Endothelial cell of umbilical vein (primary cell): ENCODE data around the gene HPCAL4. TPM values are rescaled to one million over a fixed set of nuclear protein-coding genes. Genes with fewer than 3 reads are reported as not detected.

Experiments
- BruUV-seq: library from RNA; stranded (reverse); fragments of 400-500 nt; replicated peaks from 2 replicates; lab custom pipeline; 2021; lab: Mats Ljungman, UMichigan
- CTCF ChIA-PET: fragments of 300-600, 350-600 bp; sonication (Branson Sonifier 250); formaldehyde crosslinking; loops from one replicate; lab custom pipeline; 2021; ENCODE audit warnings: antibody characterized with exemption, inconsistent platforms; lab: Charles Lee
- POLR2A ChIA-PET: fragments of 300-600, 350-600 bp; sonication (Branson Sonifier 250); formaldehyde crosslinking; loops from one replicate; lab custom pipeline; 2021; ENCODE audit warnings: antibody characterized with exemption, inconsistent platforms; lab: Charles Lee
- DNase-seq: peaks from one replicate; pipeline ENCODE4 v3.0.0-alpha.2; 2011; ENCODE audit warnings: low read depth, low spot score
- FAIRE-seq: peaks from 2 replicates; lab custom pipeline; 2011; peaks lifted over from hg19 to GRCh38; lab: Jason Lieb, UNC
- H2AFZ ChIP-seq: 2 replicates; pipeline ENCODE4 v1.6.0; 2012; ENCODE audit warnings: low read depth, low read length, control low read depth, inconsistent platforms
- H3K27ac ChIP-seq: 2 replicates; pipeline ENCODE4 v1.5.1; 2011; ENCODE audit warnings: low read depth, mild to moderate bottlenecking, control low read depth, low read length, moderate library complexity; ENCODE audit not compliant: insufficient read depth
- H3K27me3 ChIP-seq, 2 experiments: 2 replicates each; pipeline versions ENCODE4 v1.6.0 to v1.6.1; 2011; ENCODE audit warnings: low read length in 2 of 2, mixed read lengths in 1 of 2; ENCODE audit not compliant: control insufficient read depth in 2 of 2, insufficient read depth in 2 of 2
- H3K36me3 ChIP-seq, 2 experiments: 2 replicates in 1 of 2; 3 replicates in 1 of 2; pipeline ENCODE4 v1.5.1; 2011; ENCODE audit warnings: low read length in 2 of 2, mild to moderate bottlenecking in 1 of 2, moderate library complexity in 1 of 2; ENCODE audit not compliant: control insufficient read depth in 2 of 2, insufficient read depth in 2 of 2; ENCODE audit errors: extremely low read depth in 1 of 2
- H3K4me1 ChIP-seq: 3 replicates; pipeline ENCODE4 v1.5.1; 2011; ENCODE audit warnings: mild to moderate bottlenecking, low read length; ENCODE audit not compliant: control insufficient read depth, insufficient read depth; ENCODE audit errors: extremely low read depth
- H3K4me2 ChIP-seq: 2 replicates; pipeline ENCODE4 v1.6.1; 2011; ENCODE audit warnings: low read length, control low read depth, mixed read lengths; ENCODE audit not compliant: insufficient read depth
- H3K4me3 ChIP-seq, 3 experiments: fragments of 200-600 bp in 1 of 3; sonication (generic), shearing (Covaris generic) in 1 of 3; replicated peaks in 1 of 3; 2 replicates each; pipeline ENCODE4 v1.5.1; 2011 to 2016; ENCODE audit warnings: control low read depth in 3 of 3, low read length in 3 of 3, mild to moderate bottlenecking in 2 of 3, inconsistent platforms in 1 of 3, low read depth in 1 of 3, moderate library complexity in 1 of 3; ENCODE audit not compliant: insufficient read depth in 1 of 3
- H3K79me2 ChIP-seq: 2 replicates; pipeline ENCODE4 v1.6.0; 2012; ENCODE audit warnings: low read length, inconsistent platforms; ENCODE audit not compliant: control insufficient read depth, insufficient read depth
- H3K9ac ChIP-seq: replicated peaks from 2 replicates; pipeline ENCODE3; 2011; ENCODE audit warnings: low read length, control low read depth; ENCODE audit not compliant: insufficient read depth; ENCODE audit errors: extremely low read depth
- H3K9me1 ChIP-seq: replicated peaks from 3 replicates; pipeline ENCODE4 v1.6.0; 2011; ENCODE audit warnings: mild to moderate bottlenecking, low read length; ENCODE audit not compliant: control insufficient read depth, insufficient read depth; ENCODE audit errors: extremely low read depth
- H3K9me3 ChIP-seq: replicated peaks from 2 replicates; pipeline ENCODE4 v1.5.1; 2012; ENCODE audit warnings: low read length, inconsistent platforms; ENCODE audit not compliant: control insufficient read depth, insufficient read depth
- H4K20me1 ChIP-seq: replicated peaks from 2 replicates; pipeline ENCODE3; 2011; ENCODE audit warnings: mild to moderate bottlenecking, low read length; ENCODE audit not compliant: control insufficient read depth, insufficient read depth; ENCODE audit errors: extremely low read depth
- CTCF ChIP-seq, 2 donors: IDR thresholded peaks; 1 replicate in 1 of 2; 2 replicates in 1 of 2; pipeline ENCODE4 v1.5.1; 2011; ENCODE audit warnings: low read length in 2 of 2, mild to moderate bottlenecking in 2 of 2, moderate library complexity in 2 of 2, control low read depth in 1 of 2, inconsistent platforms in 1 of 2, low read depth in 1 of 2; ENCODE audit not compliant: insufficient read depth in 1 of 2; ENCODE audit errors: extremely low read depth in 1 of 2
- EZH2 ChIP-seq: IDR thresholded peaks from 2 replicates; pipeline ENCODE4 v1.6.1; 2012; ENCODE audit warnings: borderline replicate concordance, low read depth, mild to moderate bottlenecking, moderate library complexity, low read length, inconsistent platforms; ENCODE audit not compliant: severe bottlenecking
- FOS ChIP-seq: IDR thresholded peaks from 2 replicates; pipeline ENCODE4 v1.6.1; 2011; ENCODE audit warnings: mild to moderate bottlenecking, low read length, moderate library complexity, borderline replicate concordance; ENCODE audit not compliant: insufficient read depth
- GATA2 ChIP-seq: IDR thresholded peaks from 2 replicates; pipeline ENCODE4 v1.7.0; 2011; ENCODE audit warnings: low read depth, mild to moderate bottlenecking, moderate library complexity, mixed read lengths, low read length; ENCODE audit not compliant: insufficient read length, insufficient read depth
- JUN ChIP-seq: IDR thresholded peaks from 2 replicates; pipeline ENCODE4 v1.6.1; 2011; ENCODE audit warnings: borderline replicate concordance, low read depth; ENCODE audit not compliant: insufficient read length, insufficient read depth
- MAX ChIP-seq: IDR thresholded peaks from 2 replicates; pipeline ENCODE4 v1.6.1; 2011; ENCODE audit not compliant: insufficient read depth, insufficient read length
- MYC ChIP-seq: IDR thresholded peaks from one replicate; pipeline ENCODE4 v1.6.1; 2011; ENCODE audit warnings: mild to moderate bottlenecking, low read depth, low read length
- POLR2A ChIP-seq: IDR thresholded peaks from 2 replicates; pipeline ENCODE4 v1.6.1; 2012; ENCODE audit warnings: low read depth, mild to moderate bottlenecking, control low read depth, low read length
- POLR2AphosphoS5 ChIP-seq: IDR thresholded peaks from 2 replicates; pipeline ENCODE4 v1.6.1; 2012; ENCODE audit warnings: low read depth, mild to moderate bottlenecking, control low read depth, low read length, moderate library complexity; ENCODE audit not compliant: insufficient read depth
- dilution Hi-C: fragments of 300-500 bp; cut with MboI; formaldehyde crosslinking; loops from one replicate; pipeline ENCODE4 v1.15.0; 2019; ENCODE audit warnings: low sequenced_read_pairs; ENCODE audit not compliant: extremely low pct_ligation_motif_present
- intact Hi-C: fragments of 100-400 bp; cut with micrococcal nuclease; formaldehyde crosslinking; loops from one replicate; pipeline ENCODE4 v1.10.0; 2022
- polyA plus RNA-seq, 4 experiments: library from polyadenylated mRNA; depleted of rRNA in 3 of 4; stranded (reverse) in 3 of 4; unstranded in 1 of 4; fragments of >200 nt; gene quantifications; 2 replicates each; pipeline versions ENCODE4 v1.2.1 to v1.2.3, GENCODE V29; 2011 to 2012; ENCODE audit warnings: missing spikeins in 1 of 4
- total RNA-seq: library from RNA; stranded (reverse); gene quantifications from 2 replicates; pipeline ENCODE4 v1.2.3, GENCODE V29; 2021

Gene HPCAL4
- total and polyA plus RNA-seq, 2 donors (not counting 3 experiments of a cell fraction or from before 2014, with no cell fraction given), result not detected

- Histone ChIP-seq H3K4me2 (no peak overlapping the region), H4K20me1 (no peaks in the 10 kb centered on the region), H3K27me3 (peaks cover 69 to 71% of the 10 kb centered on the region in 2 experiments), H3K9ac (no peak overlapping the region), H3K79me2 (no peaks in the 10 kb centered on the region), H3K4me3 (no peak overlapping the region), H3K9me1 (no peaks in the 10 kb centered on the region), H3K27ac (no peak overlapping the region), H3K36me3 (no peaks in the 10 kb centered on the region), H3K4me1 (no peaks in the 10 kb centered on the region), H3K9me3 (no peaks in the 10 kb centered on the region), H2AFZ (no peak overlapping the region)
- no TSS peak for BruUV-seq
- DNase-seq, result no peak
- intact Hi-C loops (no loop called here), dilution Hi-C loops (no loop called here)
- TF ChIP-seq POLR2A, result no peak
- TF ChIP-seq FOS, result no peak
- TF ChIP-seq MAX, result no peak
- no peak for TF ChIP-seq GATA2
- no peak for TF ChIP-seq MYC
- no peak for TF ChIP-seq JUN
- no peak for TF ChIP-seq EZH2
- TF ChIP-seq POLR2AphosphoS5, result no peak
- TF ChIP-seq CTCF (IDR thresholded peaks at IDR 0.05; ENCODE audit: extremely low read depth in 1 of 2, insufficient read depth in 1 of 2, low read depth in 1 of 2, low read length in 2 of 2), result no peak
- FAIRE-seq, result no peak
- CTCF ChIA-PET, result no interaction called here
- POLR2A ChIA-PET, result no interaction called here
These were observed 2.5 kb downstream of the HPCAL4 start for GRCh38 chr1:39688706-39689105.
